Measurements from ENCODE around the gene KRTAP29-1. TPM values are rescaled to one million over a fixed set of nuclear protein-coding genes. Genes with fewer than 3 reads are reported as not detected.

Gene KRTAP29-1, protein sequence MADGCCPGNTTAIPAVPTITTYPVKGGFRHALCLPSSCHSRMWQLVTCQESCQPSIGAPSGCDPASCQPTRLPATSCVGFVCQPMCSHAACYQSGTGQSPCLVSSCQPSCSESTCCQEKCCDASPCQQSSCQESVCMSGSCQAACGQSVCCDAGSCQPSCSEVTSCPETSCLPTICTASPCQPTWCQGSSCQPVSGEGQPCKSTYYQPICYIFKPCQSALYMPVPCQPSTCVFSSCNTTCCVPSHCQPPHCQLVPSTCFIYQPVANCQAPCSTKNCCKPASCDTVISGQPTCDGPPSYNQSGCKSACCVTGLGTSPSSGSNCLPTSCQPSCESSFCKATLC
- not detected in 2 replicates for total RNA-seq

DNA sequence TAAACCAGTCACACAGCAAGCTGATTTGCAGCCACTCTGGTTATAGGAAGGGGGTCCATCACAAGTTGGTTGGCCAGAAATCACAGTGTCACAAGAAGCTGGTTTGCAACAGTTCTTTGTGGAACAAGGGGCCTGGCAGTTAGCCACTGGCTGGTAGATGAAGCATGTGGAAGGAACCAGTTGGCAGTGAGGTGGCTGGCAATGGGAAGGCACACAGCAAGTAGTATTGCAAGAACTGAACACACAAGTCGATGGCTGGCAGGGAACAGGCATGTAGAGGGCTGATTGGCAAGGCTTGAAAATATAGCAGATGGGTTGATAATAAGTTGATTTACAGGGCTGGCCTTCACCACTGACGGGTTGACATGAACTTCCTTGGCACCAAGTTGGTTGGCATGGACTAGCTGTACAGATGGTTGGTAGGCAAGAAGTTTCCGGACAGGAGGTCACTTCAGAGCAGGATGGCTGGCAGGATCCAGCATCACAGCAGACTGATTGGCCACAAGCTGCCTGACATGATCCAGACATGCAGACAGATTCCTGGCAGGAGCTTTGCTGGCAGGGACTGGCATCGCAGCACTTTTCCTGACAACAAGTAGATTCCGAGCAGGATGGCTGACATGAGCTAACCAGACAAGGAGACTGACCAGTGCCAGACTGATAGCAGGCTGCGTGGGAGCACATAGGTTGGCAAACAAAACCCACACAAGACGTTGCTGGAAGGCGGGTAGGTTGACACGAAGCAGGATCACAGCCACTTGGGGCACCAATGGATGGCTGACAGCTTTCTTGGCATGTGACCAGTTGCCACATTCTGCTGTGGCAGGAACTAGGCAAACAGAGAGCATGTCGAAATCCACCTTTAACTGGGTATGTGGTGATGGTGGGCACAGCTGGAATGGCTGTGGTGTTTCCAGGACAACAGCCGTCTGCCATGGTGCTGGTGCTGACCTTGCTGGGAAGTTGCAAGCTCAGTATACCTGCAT is at the start of gene KRTAP29-1:
Gene KRTAP29-1, minus strand, starts transcription at position 936 of the 986 bp plus-strand sequence. Its CDS starts 0 bp downstream, at position 936.

DNA sequence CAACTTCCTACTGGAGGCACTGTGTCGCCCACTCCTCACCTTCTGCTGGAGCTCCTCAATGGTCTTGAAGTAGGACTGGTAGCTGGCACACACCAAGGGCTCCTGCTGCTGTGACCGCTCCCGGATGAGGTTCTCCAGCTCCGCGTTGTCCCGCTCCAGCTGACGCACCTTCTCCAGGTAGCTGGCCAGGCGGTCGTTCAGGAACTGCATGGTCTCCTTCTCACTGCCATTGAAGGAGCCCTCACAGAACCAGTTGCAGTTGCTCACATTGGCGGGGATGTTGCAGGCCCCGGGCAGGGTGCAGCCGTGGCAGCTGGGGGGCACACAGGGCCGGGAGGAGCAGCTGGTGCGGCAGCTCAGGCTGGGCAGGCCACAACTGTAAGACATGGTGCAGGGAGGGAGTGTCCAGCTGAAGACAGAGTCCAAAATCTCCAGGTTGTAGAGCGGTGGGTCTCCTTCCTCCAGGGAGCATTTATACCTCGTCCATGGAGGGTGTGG is 47.8 kb upstream of the KRTAP29-1 start, which contains the start of gene KRT33A:
Gene KRT33A, minus strand, starts transcription at position 448 of the 498 bp plus-strand sequence. Its CDS starts 61 bp downstream, at position 387.

DNA sequence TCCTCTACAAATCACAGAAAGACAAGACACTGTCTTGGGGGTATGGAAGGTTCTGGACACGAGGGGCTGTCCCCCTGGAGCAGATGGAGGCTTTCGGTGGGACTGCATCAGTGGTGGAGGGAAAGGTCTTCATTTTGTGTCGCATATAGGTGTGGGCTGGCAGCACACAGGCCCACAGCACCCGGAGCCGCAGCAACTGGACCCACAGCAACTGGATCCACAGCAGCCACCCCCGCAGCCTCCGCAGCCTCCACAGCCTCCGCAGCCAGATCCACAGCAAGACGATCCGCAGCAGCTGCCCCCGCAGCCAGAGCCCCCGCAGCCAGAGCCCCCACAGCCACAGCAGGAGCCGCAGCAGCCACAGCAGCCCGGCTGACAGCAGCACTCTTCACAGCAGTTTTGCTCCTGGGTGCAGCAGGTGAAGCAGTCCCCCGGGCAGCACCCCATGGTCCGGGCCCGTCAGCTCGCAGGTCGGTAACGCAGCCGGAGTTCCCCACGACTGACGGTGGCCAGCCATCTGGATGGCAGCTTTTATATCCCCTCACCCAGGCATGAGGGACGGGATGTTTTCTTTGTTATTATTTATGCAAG is 12.6 kb upstream of the KRTAP29-1 start, which contains the start of gene KRTAP17-1:
Gene KRTAP17-1, minus strand, starts transcription at position 507 of the 591 bp plus-strand sequence. Its CDS starts 60 bp downstream, at position 447.

DNA sequence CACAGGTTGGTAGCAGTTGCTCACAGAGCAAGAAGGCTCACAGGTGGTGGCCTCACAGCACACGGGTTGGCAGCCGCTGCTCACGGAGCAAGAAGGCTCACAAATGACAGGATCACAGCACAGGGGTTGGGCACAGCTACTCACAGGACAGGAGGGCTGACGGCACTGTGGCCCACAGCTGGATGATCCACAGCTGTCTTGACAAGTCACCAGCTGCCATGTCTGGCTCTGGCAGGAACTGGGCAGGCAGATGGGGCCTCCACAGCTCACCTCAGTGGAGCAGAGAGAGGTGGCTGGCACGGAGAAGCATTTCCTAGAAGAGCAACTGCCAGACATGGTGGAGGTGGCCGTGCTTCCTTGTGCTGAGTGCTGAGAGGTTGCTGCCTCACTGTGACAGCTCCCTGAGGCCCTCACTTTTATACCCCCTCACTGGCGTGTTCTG is 6.3 kb upstream of the KRTAP29-1 start, which contains the start of gene KRTAP16-1:
Gene KRTAP16-1, minus strand, starts transcription at position 392 of the 442 bp plus-strand sequence. Its CDS starts 56 bp downstream, at position 336.

DNA sequence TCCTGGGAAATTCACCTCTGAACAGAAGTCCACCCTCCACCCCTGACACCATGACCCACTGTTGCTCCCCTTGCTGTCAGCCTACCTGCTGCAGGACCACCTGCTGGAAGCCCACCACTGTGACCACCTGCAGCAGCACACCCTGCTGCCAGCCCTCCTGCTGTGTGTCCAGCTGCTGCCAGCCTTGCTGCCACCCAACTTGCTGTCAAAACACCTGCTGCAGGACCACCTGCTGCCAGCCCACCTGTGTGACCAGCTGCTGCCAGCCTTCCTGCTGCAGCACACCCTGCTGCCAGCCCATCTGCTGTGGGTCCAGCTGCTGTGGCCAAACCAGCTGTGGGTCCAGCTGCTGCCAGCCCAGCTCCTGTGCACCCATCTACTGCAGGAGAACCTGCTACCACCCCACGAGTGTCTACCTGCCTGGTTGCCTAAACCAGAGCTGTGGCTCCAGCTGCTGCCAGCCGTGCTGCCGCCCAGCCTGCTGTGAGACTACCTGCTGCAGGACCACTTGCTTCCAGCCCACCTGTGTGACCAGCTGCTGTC is 26.9 kb downstream of the KRTAP29-1 start, which contains the start of gene KRTAP9-7:
Gene KRTAP9-7, plus strand, starts transcription at position 51 of the 543 bp plus-strand sequence. Its CDS starts 0 bp downstream, at position 51.

DNA sequence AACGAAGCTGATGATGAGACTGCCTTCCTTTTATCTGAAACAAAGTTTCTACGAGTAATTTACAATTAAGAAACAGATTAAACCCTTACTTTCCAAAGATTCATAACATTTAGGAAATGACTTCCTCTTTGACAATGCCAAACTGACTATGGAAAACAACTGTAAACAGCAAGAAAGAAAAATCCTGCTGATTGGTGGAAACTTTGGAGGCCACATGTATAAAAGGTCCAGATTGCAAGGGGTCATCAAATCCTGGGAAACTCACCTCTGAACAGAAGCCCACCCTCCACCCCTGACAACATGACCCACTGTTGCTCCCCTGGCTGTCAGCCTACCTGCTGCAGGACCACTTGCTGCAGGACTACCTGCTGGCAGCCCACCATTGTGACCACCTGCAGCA is 37.6 kb downstream of the KRTAP29-1 start, which contains the start of gene KRTAP9-6:
Gene KRTAP9-6, plus strand, starts transcription at position 301 of the 400 bp plus-strand sequence. Its CDS starts 0 bp downstream, at position 301.

DNA sequence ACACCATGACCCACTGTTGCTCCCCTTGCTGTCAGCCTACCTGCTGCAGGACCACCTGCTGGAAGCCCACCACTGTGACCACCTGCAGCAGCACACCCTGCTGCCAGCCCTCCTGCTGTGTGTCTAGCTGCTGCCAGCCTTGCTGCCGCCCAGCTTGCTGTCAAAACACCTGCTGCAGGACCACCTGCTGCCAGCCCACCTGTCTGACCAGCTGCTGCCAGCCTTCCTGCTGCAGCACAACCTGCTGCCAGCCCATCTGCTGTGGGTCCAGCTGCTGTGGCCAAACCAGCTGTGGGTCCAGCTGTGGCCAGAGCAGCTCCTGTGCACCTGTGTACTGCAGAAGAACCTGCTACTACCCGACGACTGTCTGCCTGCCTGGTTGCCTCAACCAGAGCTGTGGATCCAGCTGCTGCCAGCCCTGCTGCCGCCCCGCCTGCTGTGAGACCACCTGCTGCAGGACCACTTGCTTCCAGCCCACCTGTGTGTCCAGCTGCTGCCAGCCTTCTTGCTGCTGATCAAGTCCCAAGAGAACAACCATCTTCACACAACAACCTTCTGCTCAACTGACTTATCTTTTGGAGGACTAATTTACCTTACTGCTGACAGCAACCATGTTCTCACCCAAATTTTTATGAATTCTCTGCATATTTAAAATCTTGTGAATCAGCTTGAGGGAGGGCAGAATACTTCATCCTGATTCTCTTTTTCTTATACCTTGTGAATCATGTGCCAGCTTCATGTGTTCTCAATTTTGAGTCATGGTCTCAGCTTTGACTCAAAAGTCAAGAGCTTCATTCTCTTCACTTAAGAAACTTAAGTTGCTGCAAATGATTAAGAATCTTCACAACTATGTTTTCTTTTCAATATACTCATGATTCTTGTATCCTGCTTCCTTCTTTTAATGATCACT is 47.0 kb downstream of the KRTAP29-1 start, which contains the start of gene KRTAP9-9:
Gene KRTAP9-9, plus strand, starts transcription at position 4 of the 910 bp plus-strand sequence.

Other genes with a start within 250 kb of the KRTAP29-1 start
- not detected in 2 replicates for gene KRTAP2-2, start 247.6 kb downstream of the KRTAP29-1 start, total RNA-seq
- gene KRTAP2-3, start 242.7 kb downstream of the KRTAP29-1 start, total RNA-seq, result not detected in 2 replicates
- not detected in 2 replicates for gene KRTAP2-4, start 237.0 kb downstream of the KRTAP29-1 start, total RNA-seq
- not detected in 2 replicates for gene KRTAP4-7, start 218.7 kb downstream of the KRTAP29-1 start, total RNA-seq
- not detected in 2 replicates for gene KRTAP4-8, start 204.7 kb downstream of the KRTAP29-1 start, total RNA-seq
- gene KRTAP4-16, start 200.6 kb downstream of the KRTAP29-1 start, total RNA-seq, result not detected in 2 replicates
- not detected in 2 replicates for gene KRTAP4-9, start 197.5 kb downstream of the KRTAP29-1 start, total RNA-seq
- gene KRTAP4-11, start 184.5 kb downstream of the KRTAP29-1 start, total RNA-seq, result not detected in 2 replicates
- gene KRTAP4-12, start 178.7 kb downstream of the KRTAP29-1 start, total RNA-seq, result not detected in 2 replicates
- gene KRTAP4-6, start 162.3 kb downstream of the KRTAP29-1 start, total RNA-seq, result not detected in 2 replicates
- not detected in 2 replicates for gene KRTAP4-5, start 153.0 kb downstream of the KRTAP29-1 start, total RNA-seq
- not detected in 2 replicates for gene KRTAP4-4, start 142.1 kb downstream of the KRTAP29-1 start, total RNA-seq
- gene KRTAP4-3, start 134.6 kb downstream of the KRTAP29-1 start, total RNA-seq, result not detected in 2 replicates
- gene KRTAP4-2, start 124.6 kb downstream of the KRTAP29-1 start, total RNA-seq, result not detected in 2 replicates
- gene KRTAP4-1, start 117.9 kb downstream of the KRTAP29-1 start, total RNA-seq, result not detected in 2 replicates
- not detected in 2 replicates for gene KRTAP9-1, start 113.0 kb downstream of the KRTAP29-1 start, total RNA-seq
- not detected in 2 replicates for gene KRTAP9-2, start 76.2 kb downstream of the KRTAP29-1 start, total RNA-seq
- not detected in 2 replicates for gene KRTAP9-3, start 70.4 kb downstream of the KRTAP29-1 start, total RNA-seq
- gene KRTAP9-8, start 64.9 kb downstream of the KRTAP29-1 start, total RNA-seq, result not detected in 2 replicates
- gene KRTAP9-4, start 53.2 kb downstream of the KRTAP29-1 start, total RNA-seq, result not detected in 2 replicates
- gene KRTAP9-9, start 47.5 kb downstream of the KRTAP29-1 start, total RNA-seq, result not detected in 2 replicates
- not detected in 2 replicates for gene KRTAP9-6, start 37.5 kb downstream of the KRTAP29-1 start, total RNA-seq
- not detected in 2 replicates for gene KRTAP9-7, start 27.2 kb downstream of the KRTAP29-1 start, total RNA-seq
- not detected in 2 replicates for gene KRTAP16-1, start 6.5 kb upstream of the KRTAP29-1 start, total RNA-seq
- gene KRTAP17-1, start 12.9 kb upstream of the KRTAP29-1 start, total RNA-seq, result not detected in 2 replicates
- not detected in 2 replicates for gene KRT33A, start 48.0 kb upstream of the KRTAP29-1 start, total RNA-seq
- gene KRT33B, start 67.0 kb upstream of the KRTAP29-1 start, total RNA-seq, result not detected in 2 replicates
- gene KRT34, start 79.5 kb upstream of the KRTAP29-1 start, total RNA-seq, result not detected in 2 replicates
- not detected in 2 replicates for gene KRT31, start 94.8 kb upstream of the KRTAP29-1 start, total RNA-seq
- gene KRT37, start 121.7 kb upstream of the KRTAP29-1 start, total RNA-seq, result not detected in 2 replicates
- gene KRT38, start 138.1 kb upstream of the KRTAP29-1 start, total RNA-seq, result not detected in 2 replicates
- gene KRT32, start 164.5 kb upstream of the KRTAP29-1 start, total RNA-seq, result not detected in 2 replicates
- gene KRT35, start 178.3 kb upstream of the KRTAP29-1 start, total RNA-seq, result not detected in 2 replicates
- not detected in 2 replicates for gene KRT36, start 187.1 kb upstream of the KRTAP29-1 start, total RNA-seq
- gene KRT13, start 202.8 kb upstream of the KRTAP29-1 start, total RNA-seq, result not detected in 2 replicates
- 9.6 TPM in 1 of 2 replicates, not detected in the other for gene KRT15, start 216.0 kb upstream of the KRTAP29-1 start, total RNA-seq
- 0.72 and 5.7 TPM in 2 replicates for gene KRT19, start 225.5 kb upstream of the KRTAP29-1 start, total RNA-seq

All from cardiac atrium fibroblast (primary cell).